ENCODE measurements around the gene DNAAF6.
A peak's percentile ranks its signal among the peaks of the same experiment; 100 is the strongest.

The DNAAF6 gene

DNA sequence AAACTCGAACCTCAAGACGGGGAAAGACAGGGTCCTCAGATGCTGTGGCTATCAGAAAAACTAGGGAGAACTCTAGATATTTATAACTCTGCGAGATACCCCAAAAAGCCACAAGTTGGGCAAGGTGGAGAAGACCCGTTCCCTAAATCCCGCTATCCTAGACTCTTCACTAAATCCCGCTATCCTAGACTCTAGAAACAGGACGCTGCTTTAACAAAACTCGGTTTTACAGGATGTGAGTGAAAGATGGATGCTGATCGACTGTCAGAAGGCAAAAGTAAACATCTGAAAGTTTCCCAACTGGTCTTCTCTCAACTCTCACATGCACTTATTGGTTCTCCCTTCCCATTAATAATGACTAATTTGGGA is 270 bp downstream of the DNAAF6 start:
- H3K27ac ChIP-seq (ENCODE audit: low read depth, low read length): no peak overlapping the region

DNA sequence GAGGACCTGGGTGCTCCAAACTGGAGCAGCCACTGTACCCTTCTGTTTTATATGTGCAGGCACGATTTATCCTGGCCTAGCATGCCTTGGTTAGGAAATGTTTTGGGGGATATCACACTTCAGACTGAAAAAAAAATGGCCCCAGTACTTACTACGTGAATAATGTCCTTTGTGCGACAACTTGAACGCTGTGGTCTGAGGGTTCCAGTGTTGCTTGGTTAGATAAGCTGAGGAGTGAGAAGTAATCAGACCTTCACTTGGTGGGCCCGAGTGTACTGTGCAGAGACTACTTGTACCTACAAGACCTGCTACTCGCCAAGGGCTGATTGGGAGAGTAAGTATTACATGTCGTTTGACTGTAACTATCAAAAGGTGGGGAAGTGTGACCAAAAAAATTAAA is 678 bp downstream of the DNAAF6 start:
- peaks cover 5% of the 10 kb centered on the region; the same call in 1 of the 2 replicates for H3K4me1 ChIP-seq (ENCODE audit: insufficient read depth, low read length)
- H3K9me3 ChIP-seq (ENCODE audit: insufficient read depth, low read depth, low read length): no peaks in the 10 kb centered on the region
- no peak overlapping the region for H3K27ac ChIP-seq (ENCODE audit: low read depth, low read length)
- H3K36me3 ChIP-seq (ENCODE audit: insufficient read depth, low read length): no peaks in the 10 kb centered on the region
- no peak overlapping the region for H3K9ac ChIP-seq (ENCODE audit: low read depth, low read length)
- 92% methylated on average over 7 of the region's 7 CpGs for WGBS
- H3K27me3 ChIP-seq (ENCODE audit: insufficient read depth, low read length): peaks cover 5% of the 10 kb centered on the region
- no peak overlapping the region for H3K4me3 ChIP-seq (ENCODE audit: low read length)

More for the DNA sequence above, 270 bp downstream of the DNAAF6 start:
- H3K9me3 ChIP-seq (ENCODE audit: insufficient read depth, low read depth, low read length): no peaks in the 10 kb centered on the region
- H3K4me1 ChIP-seq (ENCODE audit: insufficient read depth, low read length): peaks cover 5% of the 10 kb centered on the region; the same call in 1 of the 2 replicates
- H3K9ac ChIP-seq (ENCODE audit: low read depth, low read length): no peak overlapping the region
- no peak overlapping the region; the same call in 1 of the 2 replicates for H3K4me3 ChIP-seq (ENCODE audit: low read length)
- WGBS: 57% methylated on average over 7 of the region's 9 CpGs
- no peaks in the 10 kb centered on the region for H3K36me3 ChIP-seq (ENCODE audit: insufficient read depth, low read length)
- peaks cover 5% of the 10 kb centered on the region for H3K27me3 ChIP-seq (ENCODE audit: insufficient read depth, low read length)

DNA sequence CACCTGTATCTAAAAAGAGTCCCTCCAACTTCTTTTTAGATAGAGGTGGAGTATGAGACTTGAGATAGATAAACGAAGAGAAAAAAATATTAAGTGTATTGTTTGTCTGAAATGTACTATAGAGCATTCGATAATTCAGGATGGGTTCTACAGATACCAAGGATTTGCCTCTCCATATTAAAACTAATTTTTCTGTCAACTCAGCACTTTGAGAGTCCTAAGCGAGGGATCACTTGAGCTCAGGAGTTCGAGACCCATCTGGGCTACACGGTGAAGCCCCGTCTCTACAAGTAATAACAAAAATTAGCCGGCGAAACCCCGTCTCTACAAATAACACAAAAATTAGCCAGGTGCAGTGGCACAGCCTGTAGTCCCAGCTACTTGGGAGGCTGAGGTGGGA is 1.5 kb downstream of the DNAAF6 start:
- Histone ChIP-seq H3K36me3 (ENCODE audit: insufficient read depth, low read length) (no peaks in the 10 kb centered on the region), H3K9ac (ENCODE audit: low read depth, low read length) (no peak overlapping the region), H3K27ac (ENCODE audit: low read depth, low read length) (no peak overlapping the region), H3K4me3 (ENCODE audit: low read length) (no peak overlapping the region), H3K27me3 (ENCODE audit: insufficient read depth, low read length) (peaks cover 5% of the 10 kb centered on the region), H3K9me3 (ENCODE audit: insufficient read depth, low read depth, low read length) (no peaks in the 10 kb centered on the region), H3K4me1 (ENCODE audit: insufficient read depth, low read length) (peaks cover 5% of the 10 kb centered on the region; the same call in 1 of the 2 replicates)
- WGBS: 95% methylated on average over 8 of the region's 9 CpGs

DNA sequence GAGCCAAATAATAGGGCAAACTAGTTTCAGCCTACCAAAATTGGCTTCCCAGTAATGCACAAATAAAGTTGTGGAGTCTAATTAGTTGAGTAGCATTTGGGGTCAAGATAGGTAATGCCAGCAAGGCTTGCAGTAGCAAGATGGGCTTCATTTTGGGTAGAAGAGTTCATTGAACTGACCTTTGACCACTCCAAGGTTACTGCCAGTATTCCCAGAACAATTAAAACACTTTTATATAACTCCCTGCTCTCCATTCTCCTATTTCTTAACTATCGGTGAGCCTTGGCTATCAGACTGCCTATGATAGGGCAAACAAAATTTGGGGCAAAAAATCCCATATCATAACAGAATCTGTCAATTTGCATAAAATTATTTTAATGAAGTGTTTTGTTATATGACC is 7.1 kb downstream of the DNAAF6 start:
- H3K4me1 ChIP-seq (ENCODE audit: insufficient read depth, low read length): no peaks in the 10 kb centered on the region
- H3K9ac ChIP-seq (ENCODE audit: low read depth, low read length): no peak overlapping the region
- 80% methylated on average over 1 of the region's 1 CpG for WGBS
- no peak overlapping the region for H3K4me3 ChIP-seq (ENCODE audit: low read length)
- no peaks in the 10 kb centered on the region for H3K27me3 ChIP-seq (ENCODE audit: insufficient read depth, low read length)
- H3K9me3 ChIP-seq (ENCODE audit: insufficient read depth, low read depth, low read length): no peaks in the 10 kb centered on the region
- H3K27ac ChIP-seq (ENCODE audit: low read depth, low read length): no peak overlapping the region
- no peaks in the 10 kb centered on the region for H3K36me3 ChIP-seq (ENCODE audit: insufficient read depth, low read length)

GRCh38 chrX:107226757-107227156 is 20.3 kb downstream of the DNAAF6 start:
- H3K4me1 ChIP-seq (ENCODE audit: insufficient read depth, low read length): no peaks in the 10 kb centered on the region
- H3K27me3 ChIP-seq (ENCODE audit: insufficient read depth, low read length): no peaks in the 10 kb centered on the region
- no peaks in the 10 kb centered on the region for H3K9me3 ChIP-seq (ENCODE audit: insufficient read depth, low read depth, low read length)
- no CpG with 5 or more reads among the region's 1 CpG for WGBS
- H3K36me3 ChIP-seq (ENCODE audit: insufficient read depth, low read length): no peaks in the 10 kb centered on the region
- H3K27ac ChIP-seq (ENCODE audit: low read depth, low read length): no peak overlapping the region
- no peak overlapping the region for H3K9ac ChIP-seq (ENCODE audit: low read depth, low read length)
- no peak overlapping the region for H3K4me3 ChIP-seq (ENCODE audit: low read length)

DNA sequence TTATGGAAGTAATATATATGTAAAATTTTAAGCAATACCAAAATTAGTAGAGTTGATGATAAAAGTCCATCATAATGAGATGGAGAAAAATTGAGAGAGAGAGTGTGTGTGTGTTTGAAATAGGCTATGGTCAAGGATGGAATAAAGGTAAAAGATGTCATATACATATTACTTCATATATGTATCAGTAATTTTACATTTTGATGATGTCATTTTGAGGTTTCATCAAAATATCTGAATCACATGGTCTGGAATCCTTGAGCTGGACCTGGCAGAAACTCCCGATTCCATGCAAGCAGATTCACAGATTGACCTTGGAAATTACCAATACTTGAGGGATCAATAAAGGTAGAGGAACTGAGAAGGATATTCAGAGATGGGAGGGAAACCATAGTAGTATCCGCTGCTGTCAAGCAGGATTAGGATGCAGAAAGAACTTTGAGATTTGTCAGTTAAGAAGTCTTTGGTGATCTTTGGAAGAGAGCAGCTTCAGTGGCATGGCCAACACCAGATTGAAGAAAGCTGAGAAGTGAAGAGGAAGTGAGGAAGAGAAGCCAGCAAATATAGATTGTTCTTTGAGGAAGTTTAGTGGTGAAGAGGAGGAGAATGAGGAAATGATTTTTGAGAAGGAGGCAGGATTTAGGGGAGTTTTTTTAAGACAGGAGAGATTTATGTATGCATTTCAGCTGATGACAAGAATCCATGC is 21.5 kb downstream of the DNAAF6 start:
- Histone ChIP-seq H3K9me3 (ENCODE audit: insufficient read depth, low read depth, low read length) (no peaks in the 10 kb centered on the region), H3K4me3 (ENCODE audit: low read length) (no peak overlapping the region), H3K27ac (ENCODE audit: low read depth, low read length) (no peak overlapping the region), H3K27me3 (ENCODE audit: insufficient read depth, low read length) (no peaks in the 10 kb centered on the region), H3K9ac (ENCODE audit: low read depth, low read length) (no peak overlapping the region), H3K36me3 (ENCODE audit: insufficient read depth, low read length) (no peaks in the 10 kb centered on the region), H3K4me1 (ENCODE audit: insufficient read depth, low read length) (no peaks in the 10 kb centered on the region)
- 93% methylated on average over 2 of the region's 2 CpGs for WGBS

DNA sequence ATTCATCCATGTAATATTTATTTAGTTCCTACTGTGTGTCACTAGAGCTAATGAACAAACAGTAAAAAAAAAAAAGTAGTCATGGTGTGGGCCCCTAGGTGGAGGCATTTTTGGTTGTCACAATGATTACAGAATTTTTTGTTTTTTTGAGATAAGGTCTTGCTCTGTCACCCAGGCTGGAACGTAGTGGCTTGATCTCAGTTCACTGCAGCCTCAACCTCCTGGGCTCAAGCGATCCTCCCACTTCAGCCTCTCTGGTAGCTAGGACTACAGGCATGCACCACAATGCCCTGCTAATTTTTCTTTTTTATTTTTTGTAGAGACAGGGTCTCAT is 22.0 kb downstream of the DNAAF6 start:
- WGBS: 83% methylated on average over 2 of the region's 2 CpGs
- no peaks in the 10 kb centered on the region for H3K9me3 ChIP-seq (ENCODE audit: insufficient read depth, low read depth, low read length)
- H3K4me3 ChIP-seq (ENCODE audit: low read length): no peak overlapping the region
- H3K27me3 ChIP-seq (ENCODE audit: insufficient read depth, low read length): no peaks in the 10 kb centered on the region
- H3K36me3 ChIP-seq (ENCODE audit: insufficient read depth, low read length): no peaks in the 10 kb centered on the region
- no peak overlapping the region for H3K9ac ChIP-seq (ENCODE audit: low read depth, low read length)
- H3K4me1 ChIP-seq (ENCODE audit: insufficient read depth, low read length): no peaks in the 10 kb centered on the region
- H3K27ac ChIP-seq (ENCODE audit: low read depth, low read length): no peak overlapping the region

GRCh38 chrX:107272431-107272921 is 66.1 kb downstream of the DNAAF6 start:
- Histone ChIP-seq H3K9ac (ENCODE audit: low read depth, low read length) (peak overlapping the region; percentile 60; the same call in 1 of the 2 replicates), H3K4me3 (ENCODE audit: low read length) (peak overlapping the region; percentile 64), H3K27ac (ENCODE audit: low read depth, low read length) (no peak overlapping the region), H3K9me3 (ENCODE audit: insufficient read depth, low read depth, low read length) (no peaks in the 10 kb centered on the region), H3K36me3 (ENCODE audit: insufficient read depth, low read length) (no peaks in the 10 kb centered on the region), H3K4me1 (ENCODE audit: insufficient read depth, low read length) (no peaks in the 10 kb centered on the region), H3K27me3 (ENCODE audit: insufficient read depth, low read length) (peaks cover 21% of the 10 kb centered on the region)
- 9% methylated on average over 41 of the region's 41 CpGs for WGBS

DNA sequence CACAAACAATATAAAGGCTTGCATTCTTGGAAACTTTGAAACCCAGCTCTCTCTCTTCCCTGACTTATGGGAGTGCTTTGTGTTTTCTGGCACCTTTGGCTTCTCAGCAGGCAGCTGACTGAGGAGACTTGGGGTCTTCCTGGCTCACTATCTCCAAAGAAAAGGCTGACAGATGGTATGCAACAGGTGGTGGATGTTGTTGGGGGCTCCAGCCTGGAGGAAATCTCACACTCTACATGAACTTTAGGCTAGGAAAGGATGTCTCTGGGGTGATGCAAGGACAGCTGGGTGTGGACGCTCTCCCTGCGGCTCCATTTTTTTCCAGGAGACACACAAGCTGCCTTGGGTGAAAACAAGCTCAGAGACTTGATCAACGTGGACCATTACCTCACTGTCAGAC is 67.4 kb downstream of the DNAAF6 start:
- H3K9ac ChIP-seq (ENCODE audit: low read depth, low read length): no peak overlapping the region
- peaks cover 21% of the 10 kb centered on the region for H3K27me3 ChIP-seq (ENCODE audit: insufficient read depth, low read length)
- no peaks in the 10 kb centered on the region for H3K9me3 ChIP-seq (ENCODE audit: insufficient read depth, low read depth, low read length)
- no peak overlapping the region for H3K4me3 ChIP-seq (ENCODE audit: low read length)
- no peaks in the 10 kb centered on the region for H3K4me1 ChIP-seq (ENCODE audit: insufficient read depth, low read length)
- no peaks in the 10 kb centered on the region for H3K36me3 ChIP-seq (ENCODE audit: insufficient read depth, low read length)
- 93% methylated on average over 2 of the region's 3 CpGs for WGBS
- H3K27ac ChIP-seq (ENCODE audit: low read depth, low read length): no peak overlapping the region

DNA sequence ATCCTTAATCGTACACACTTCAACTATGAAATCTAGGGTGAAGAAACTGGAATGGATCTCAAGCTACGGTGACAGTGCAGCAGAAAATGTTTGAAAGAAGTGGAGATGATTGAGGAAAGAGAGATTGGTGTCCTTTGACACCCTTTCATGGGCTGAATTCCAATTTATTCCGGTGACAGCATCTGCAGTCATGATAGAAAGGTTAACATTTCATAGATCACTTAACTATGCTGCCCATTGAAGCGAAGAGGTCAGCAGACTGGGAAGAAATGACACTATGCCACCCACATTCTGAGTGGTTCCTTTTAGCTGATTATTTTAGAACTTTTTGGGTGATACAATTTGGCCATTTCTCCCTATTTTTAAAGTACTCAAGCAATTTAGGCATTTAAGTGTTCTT is 82.3 kb downstream of the DNAAF6 start:
- Histone ChIP-seq H3K36me3 (ENCODE audit: insufficient read depth, low read length) (no peaks in the 10 kb centered on the region), H3K27me3 (ENCODE audit: insufficient read depth, low read length) (no peaks in the 10 kb centered on the region), H3K4me3 (ENCODE audit: low read length) (no peak overlapping the region), H3K9me3 (ENCODE audit: insufficient read depth, low read depth, low read length) (no peaks in the 10 kb centered on the region), H3K9ac (ENCODE audit: low read depth, low read length) (no peak overlapping the region), H3K4me1 (ENCODE audit: insufficient read depth, low read length) (no peaks in the 10 kb centered on the region), H3K27ac (ENCODE audit: low read depth, low read length) (no peak overlapping the region)
- 98% methylated on average over 2 of the region's 4 CpGs for WGBS

DNA sequence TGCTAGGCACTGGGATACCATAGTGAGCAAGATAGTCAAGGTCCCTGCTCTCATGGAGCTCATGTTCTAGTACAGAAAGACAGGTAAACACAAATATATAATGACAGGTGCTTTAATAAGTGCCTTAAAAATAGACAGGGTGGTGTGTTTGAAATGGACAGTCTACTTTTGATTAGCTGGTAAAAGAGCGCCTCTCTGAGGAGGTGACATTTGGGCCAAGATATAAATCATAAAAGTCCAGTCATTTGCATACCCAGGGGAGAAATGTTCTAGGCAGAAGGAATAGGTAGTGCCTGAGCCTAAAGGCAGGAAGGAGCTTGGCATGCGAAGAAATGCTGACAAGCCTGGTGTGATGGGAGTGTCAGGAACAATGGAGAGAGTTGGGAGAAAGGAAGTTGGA is 83.6 kb downstream of the DNAAF6 start:
- H3K27ac ChIP-seq (ENCODE audit: low read depth, low read length): no peak overlapping the region
- H3K9me3 ChIP-seq (ENCODE audit: insufficient read depth, low read depth, low read length): no peaks in the 10 kb centered on the region
- no peaks in the 10 kb centered on the region for H3K4me1 ChIP-seq (ENCODE audit: insufficient read depth, low read length)
- H3K27me3 ChIP-seq (ENCODE audit: insufficient read depth, low read length): no peaks in the 10 kb centered on the region
- H3K4me3 ChIP-seq (ENCODE audit: low read length): no peak overlapping the region
- no peak overlapping the region for H3K9ac ChIP-seq (ENCODE audit: low read depth, low read length)
- H3K36me3 ChIP-seq (ENCODE audit: insufficient read depth, low read length): no peaks in the 10 kb centered on the region
- 85% methylated on average over 2 of the region's 2 CpGs for WGBS

GRCh38 chrX:107293056-107293455 is 86.6 kb downstream of the DNAAF6 start:
- no peaks in the 10 kb centered on the region for H3K36me3 ChIP-seq (ENCODE audit: insufficient read depth, low read length)
- no peak overlapping the region for H3K27ac ChIP-seq (ENCODE audit: low read depth, low read length)
- H3K9me3 ChIP-seq (ENCODE audit: insufficient read depth, low read depth, low read length): no peaks in the 10 kb centered on the region
- 90% methylated on average over 2 of the region's 2 CpGs for WGBS
- H3K4me3 ChIP-seq (ENCODE audit: low read length): no peak overlapping the region
- no peaks in the 10 kb centered on the region for H3K27me3 ChIP-seq (ENCODE audit: insufficient read depth, low read length)
- no peaks in the 10 kb centered on the region for H3K4me1 ChIP-seq (ENCODE audit: insufficient read depth, low read length)
- no peak overlapping the region for H3K9ac ChIP-seq (ENCODE audit: low read depth, low read length)
